Activated CD8-positive, alpha-beta memory T cell treated with anti-CD3 and anti-CD28 coated beads for 1 hour (primary cell): Measurements from ENCODE around the gene ZMYM3.
"Not testable (repeated sequence)": the region's sequence is repeated elsewhere in the genome, so short reads cannot be mapped to it uniquely, and the experiment has no call there.

Experiments used
- DNase-seq, 2 donors: peaks; one replicate each; pipeline ENCODE4 v3.0.0-alpha.2; 2020; ENCODE audit warnings: low read depth in 1 of 2; ENCODE audit errors: extremely low read depth in 1 of 2

The ZMYM3 gene

GRCh38 chrX:71254092-71254963 lies at the start of gene ZMYM3:
ZMYM3 (minus strand) TSS chrX:71254140; CDS start chrX:71253255, 885 bp downstream.
- DNase-seq, result peak; percentile 44 to 57

- no peak for DNase-seq
These were observed 48.7 kb upstream of the ZMYM3 start for GRCh38 chrX:71302461-71303213.

- no peak for DNase-seq
These were observed 47.4 kb upstream of the ZMYM3 start, which contains the start of gene ITGB1BP2 for GRCh38 chrX:71301195-71301924. ITGB1BP2 (plus strand) TSS chrX:71301750; CDS start chrX:71301807, 57 bp downstream.

- not testable (repeated sequence) for DNase-seq
These were observed 46.6 kb upstream of the ZMYM3 start for GRCh38 chrX:71300495-71300894.

- DNase-seq, result not testable (repeated sequence)
These were observed 46.1 kb upstream of the ZMYM3 start for GRCh38 chrX:71300064-71300463.

- DNase-seq, result no peak
These were observed 44.2 kb upstream of the ZMYM3 start for GRCh38 chrX:71298119-71298518.

GRCh38 chrX:71296806-71297205 lies 42.9 kb upstream of the ZMYM3 start:
- DNase-seq, result no peak

GRCh38 chrX:71292669-71293365 lies 38.9 kb upstream of the ZMYM3 start:
- DNase-seq, result no peak

- no peak for DNase-seq
These were observed 37.4 kb upstream of the ZMYM3 start for GRCh38 chrX:71291381-71291780.

GRCh38 chrX:71285929-71286328 lies 32.0 kb upstream of the ZMYM3 start:
- DNase-seq, result no peak

- peak; percentile 54 to 67 for DNase-seq
These were observed 29.6 kb upstream of the ZMYM3 start, which contains the start of gene NONO for GRCh38 chrX:71283403-71284143. NONO (plus strand) TSS chrX:71283635; CDS start chrX:71290638, 7,003 bp downstream.

GRCh38 chrX:71282514-71283402 lies 28.8 kb upstream of the ZMYM3 start:
- no peak for DNase-seq

- DNase-seq, result not testable (repeated sequence)
These were observed 27.4 kb upstream of the ZMYM3 start for GRCh38 chrX:71281300-71281699.

- DNase-seq, result not testable (repeated sequence)
These were observed 18.4 kb upstream of the ZMYM3 start for GRCh38 chrX:71272313-71272712.

GRCh38 chrX:71269801-71270395 lies 16.0 kb upstream of the ZMYM3 start:
- no peak for DNase-seq

- DNase-seq, result not testable (repeated sequence)
These were observed 14.7 kb upstream of the ZMYM3 start for GRCh38 chrX:71268624-71269023.

GRCh38 chrX:71256856-71257255 lies 2.9 kb upstream of the ZMYM3 start:
- DNase-seq, result no peak

GRCh38 chrX:71256051-71256450 lies 2.1 kb upstream of the ZMYM3 start:
- no peak for DNase-seq
